CD14-positive monocyte (primary cell): ENCODE measurements around the gene IGF2. TPM values are rescaled to one million over a fixed set of nuclear protein-coding genes. Genes with fewer than 3 reads are reported as not detected.

Source experiments
- DNase-seq, 3 donors: peaks; one replicate each; pipeline ENCODE4 v3.0.0-alpha.2; 2011 to 2022
- H2AFZ ChIP-seq: 2 replicates; pipeline ENCODE4 v1.6.0; 2012; ENCODE audit warnings: mild to moderate bottlenecking, low read depth, low read length, inconsistent platforms; ENCODE audit not compliant: insufficient read depth, poor library complexity, severe bottlenecking
- H3K27ac ChIP-seq, 2 donors: 1 replicate in 1 of 2; 2 replicates in 1 of 2; pipeline ENCODE4 v1.5.1; 2012 to 2013; ENCODE audit warnings: low read length in 2 of 2, control low read depth in 1 of 2, inconsistent platforms in 1 of 2, low read depth in 1 of 2, mild to moderate bottlenecking in 1 of 2
- H3K27me3 ChIP-seq, 2 donors: one replicate each; pipeline versions ENCODE4 v1.6.0 to v1.6.1; 2011 to 2013; ENCODE audit warnings: low read length in 2 of 2; ENCODE audit not compliant: control insufficient read depth in 2 of 2, insufficient read depth in 2 of 2
- H3K36me3 ChIP-seq, 2 donors: replicated peaks in 1 of 2; 1 replicate in 1 of 2; 2 replicates in 1 of 2; pipeline versions ENCODE4 v1.5.1 to v1.6.1; 2012 to 2013; ENCODE audit warnings: low read length in 2 of 2, control low read depth in 1 of 2, inconsistent platforms in 1 of 2, mild to moderate bottlenecking in 1 of 2; ENCODE audit not compliant: insufficient read depth in 2 of 2, control insufficient read depth in 1 of 2
- H3K4me1 ChIP-seq, 2 donors: 1 replicate in 1 of 2; 2 replicates in 1 of 2; pipeline versions ENCODE4 v1.5.1 to v1.6.1; 2012 to 2013; ENCODE audit warnings: low read length in 2 of 2, control low read depth in 1 of 2, inconsistent platforms in 1 of 2, mild to moderate bottlenecking in 1 of 2, moderate library complexity in 1 of 2; ENCODE audit not compliant: insufficient read depth in 2 of 2, control insufficient read depth in 1 of 2
- H3K4me2 ChIP-seq: replicated peaks from 2 replicates; pipeline ENCODE3; 2012; ENCODE audit warnings: low read length, moderate library complexity, mild to moderate bottlenecking; ENCODE audit not compliant: poor library complexity, severe bottlenecking; ENCODE audit errors: extremely low read depth
- H3K4me3 ChIP-seq, 3 experiments: fragments of 200-600 bp in 1 of 3; sonication (generic) in 1 of 3; replicated peaks in 1 of 3; 1 replicate in 2 of 3; 2 replicates in 1 of 3; pipeline ENCODE4 v1.5.1; 2011 to 2013; ENCODE audit warnings: low read length in 3 of 3, mild to moderate bottlenecking in 3 of 3, control low read depth in 2 of 3, low read depth in 2 of 3, inconsistent platforms in 1 of 3, moderate library complexity in 1 of 3
- H3K79me2 ChIP-seq: 2 replicates; pipeline ENCODE4 v1.6.0; 2012; ENCODE audit warnings: mild to moderate bottlenecking, control low read depth, inconsistent platforms, low read length, moderate library complexity; ENCODE audit not compliant: insufficient read depth
- H3K9ac ChIP-seq: 2 replicates; pipeline ENCODE4 v1.6.0; 2017; ENCODE audit warnings: low read length, mild to moderate bottlenecking; ENCODE audit not compliant: insufficient read depth, poor library complexity, severe bottlenecking
- H3K9me3 ChIP-seq, 2 donors: replicated peaks in 1 of 2; 1 replicate in 1 of 2; 2 replicates in 1 of 2; pipeline versions ENCODE4 v1.5.1 to v1.6.1; 2012 to 2013; ENCODE audit warnings: low read length in 2 of 2, control low read depth in 1 of 2; ENCODE audit not compliant: control insufficient read depth in 1 of 2, insufficient read depth in 1 of 2
- H4K20me1 ChIP-seq: 2 replicates; pipeline ENCODE4 v1.6.0; 2012; ENCODE audit warnings: mild to moderate bottlenecking, low read length, control low read depth, moderate library complexity; ENCODE audit not compliant: insufficient read depth
- H3K27ac Mint-ChIP-seq, 7 donors: one replicate each; pipeline ENCODE4 v1.8.0; 2020; ENCODE audit warnings: mild to moderate bottlenecking in 7 of 7, mixed read lengths in 7 of 7, moderate library complexity in 6 of 7, inconsistent platforms in 2 of 7
- H3K27me3 Mint-ChIP-seq, 3 donors: one replicate each; pipeline ENCODE4 v1.8.0; 2021 to 2022; ENCODE audit warnings: low read depth in 3 of 3, mild to moderate bottlenecking in 3 of 3, mixed read lengths in 3 of 3, moderate library complexity in 3 of 3, inconsistent platforms in 1 of 3
- H3K36me3 Mint-ChIP-seq, 2 donors: one replicate each; pipeline ENCODE4 v1.8.0; 2020; ENCODE audit warnings: mixed read lengths in 2 of 2, inconsistent platforms in 1 of 2, mild to moderate bottlenecking in 1 of 2
- H3K4me1 Mint-ChIP-seq: one replicate; pipeline ENCODE4 v1.8.0; 2020; ENCODE audit warnings: mild to moderate bottlenecking, mixed read lengths
- H3K4me3 Mint-ChIP-seq, 2 donors: one replicate each; pipeline ENCODE4 v1.8.0; 2020; ENCODE audit warnings: mild to moderate bottlenecking in 2 of 2, mixed read lengths in 2 of 2, moderate library complexity in 1 of 2
- H3K9me3 Mint-ChIP-seq, 7 donors: one replicate each; pipeline ENCODE4 v1.8.0; 2020 to 2022; ENCODE audit warnings: mixed read lengths in 7 of 7, mild to moderate bottlenecking in 6 of 7, moderate library complexity in 6 of 7, inconsistent platforms in 2 of 7
- WGBS: methylation state at CpG from one replicate; pipeline ENCODE4 v1.1.5; 2013; ENCODE audit warnings: missing lambda C conversion rate; ENCODE audit not compliant: insufficient coverage; 5-methylcytosine and 5-hydroxymethylcytosine counted together
- intact Hi-C, 2 donors: fragments of 100-400 bp; cut with micrococcal nuclease; formaldehyde crosslinking; loops; one replicate each; pipeline versions ENCODE4 v1.15.0 to v1.15.1; 2023
- polyA plus RNA-seq, 3 donors: library from polyadenylated mRNA; depleted of rRNA in 1 of 3; unstranded in 2 of 3; stranded (reverse) in 1 of 3; fragments of 300-500 nt in 2 of 3; fragments of >200 nt in 1 of 3; fragmentation: Illumina TruSeq in 2 of 3; gene quantifications; 1 replicate in 2 of 3; 2 replicates in 1 of 3; pipeline ENCODE4 v1.2.3, GENCODE V29; 2012 to 2021
- TF ChIP-seq, protein P1 (sequence below): fragments of 200-600 bp; IDR thresholded peaks from one replicate; pipeline ENCODE4 v1.8.0; 2022; ENCODE audit warnings: antibody characterized with exemption, mild to moderate bottlenecking

IGF2 gene
- polyA plus RNA-seq, 3 donors: not detected

DNA sequence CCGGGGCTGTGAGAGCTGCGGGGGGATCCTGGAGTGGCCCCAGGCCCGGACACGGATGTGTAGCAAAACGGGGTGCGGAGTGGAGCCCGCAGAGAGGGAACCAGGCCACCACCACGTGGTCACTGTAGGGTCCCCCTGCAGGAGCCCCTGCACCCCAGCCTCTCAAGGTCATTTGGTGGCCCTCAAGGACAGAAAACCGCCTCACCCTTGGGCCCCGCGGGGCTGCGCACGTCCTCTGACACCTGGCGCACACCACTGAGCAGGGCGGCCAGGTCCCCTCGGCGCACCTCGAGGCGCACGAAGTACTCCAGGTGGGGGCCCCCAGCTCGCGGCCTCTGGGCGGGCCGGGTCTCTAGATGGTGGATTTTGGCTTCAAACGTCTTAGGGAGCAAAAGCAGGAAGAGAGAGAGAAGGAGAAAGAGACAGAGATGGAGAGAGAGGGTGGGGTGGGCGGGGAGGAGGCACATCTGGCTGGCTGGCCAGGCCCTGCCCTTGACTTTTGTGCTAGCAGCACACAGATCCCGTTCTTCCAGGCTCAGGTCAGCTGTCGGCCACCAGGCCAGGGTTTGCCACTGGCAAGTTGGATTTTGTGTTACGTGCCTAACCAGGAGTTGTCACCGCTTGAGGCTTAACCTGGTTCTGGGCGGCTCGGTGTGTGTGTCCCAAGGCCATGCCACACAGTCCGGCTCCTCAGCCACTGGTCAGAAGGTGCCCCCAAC is 29.3 kb upstream of the IGF2 start:
- Mint-ChIP-seq H3K4me3 (no peak overlapping the region), H3K36me3 (no peaks in the 10 kb centered on the region), H3K27ac (no peak overlapping the region), H3K27me3 (peaks cover 4 to 37% (median 15%) of the 10 kb centered on the region in 3 donors), H3K9me3 (no peaks in the 10 kb centered on the region), H3K4me1 (no peaks in the 10 kb centered on the region)
- no peaks in the 10 kb centered on the region for H3K4me1 ChIP-seq
- no peak overlapping the region for H3K9ac ChIP-seq
- DNase-seq: no peak
- H3K27ac ChIP-seq: no peak overlapping the region
- H4K20me1 ChIP-seq: no peaks in the 10 kb centered on the region
- peaks cover 0 to 2% of the 10 kb centered on the region in 2 donors for H3K27me3 ChIP-seq
- WGBS: 90% methylated on average over 29 of the region's 33 CpGs
- H3K79me2 ChIP-seq: no peaks in the 10 kb centered on the region
- H2AFZ ChIP-seq: no peak overlapping the region
- intact Hi-C loops: no loop called here
- H3K4me2 ChIP-seq: no peak overlapping the region
- H3K4me3 ChIP-seq: no peak overlapping the region
- TF ChIP-seq, protein P1, sequence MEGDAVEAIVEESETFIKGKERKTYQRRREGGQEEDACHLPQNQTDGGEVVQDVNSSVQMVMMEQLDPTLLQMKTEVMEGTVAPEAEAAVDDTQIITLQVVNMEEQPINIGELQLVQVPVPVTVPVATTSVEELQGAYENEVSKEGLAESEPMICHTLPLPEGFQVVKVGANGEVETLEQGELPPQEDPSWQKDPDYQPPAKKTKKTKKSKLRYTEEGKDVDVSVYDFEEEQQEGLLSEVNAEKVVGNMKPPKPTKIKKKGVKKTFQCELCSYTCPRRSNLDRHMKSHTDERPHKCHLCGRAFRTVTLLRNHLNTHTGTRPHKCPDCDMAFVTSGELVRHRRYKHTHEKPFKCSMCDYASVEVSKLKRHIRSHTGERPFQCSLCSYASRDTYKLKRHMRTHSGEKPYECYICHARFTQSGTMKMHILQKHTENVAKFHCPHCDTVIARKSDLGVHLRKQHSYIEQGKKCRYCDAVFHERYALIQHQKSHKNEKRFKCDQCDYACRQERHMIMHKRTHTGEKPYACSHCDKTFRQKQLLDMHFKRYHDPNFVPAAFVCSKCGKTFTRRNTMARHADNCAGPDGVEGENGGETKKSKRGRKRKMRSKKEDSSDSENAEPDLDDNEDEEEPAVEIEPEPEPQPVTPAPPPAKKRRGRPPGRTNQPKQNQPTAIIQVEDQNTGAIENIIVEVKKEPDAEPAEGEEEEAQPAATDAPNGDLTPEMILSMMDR: no peak
- no peaks in the 10 kb centered on the region for H3K36me3 ChIP-seq
- H3K9me3 ChIP-seq: no peaks in the 10 kb centered on the region

- intact Hi-C loops: no loop called here
Observed at GRCh38 chr11:2167141-2168045, 28.2 kb upstream of the IGF2 start.

More at GRCh38 chr11:2167141-2168045, 28.2 kb upstream of the IGF2 start:
- H3K4me3 Mint-ChIP-seq: no peak overlapping the region
- H4K20me1 ChIP-seq: no peaks in the 10 kb centered on the region
- peaks cover 0 to 2% of the 10 kb centered on the region in 2 donors for H3K27me3 ChIP-seq
- H3K9ac ChIP-seq: no peak overlapping the region
- H3K4me2 ChIP-seq: no peak overlapping the region
- no peaks in the 10 kb centered on the region for H3K9me3 ChIP-seq
- no peaks in the 10 kb centered on the region for H3K4me1 ChIP-seq
- no peak overlapping the region for H3K27ac ChIP-seq
- peaks cover 6 to 37% (median 15%) of the 10 kb centered on the region in 3 donors for H3K27me3 Mint-ChIP-seq
- H3K27ac Mint-ChIP-seq: no peak overlapping the region
- H2AFZ ChIP-seq: no peak overlapping the region
- no peaks in the 10 kb centered on the region for H3K36me3 Mint-ChIP-seq
- H3K36me3 ChIP-seq: no peaks in the 10 kb centered on the region
- no peaks in the 10 kb centered on the region for H3K9me3 Mint-ChIP-seq
- H3K79me2 ChIP-seq: no peaks in the 10 kb centered on the region
- no peak for DNase-seq
- H3K4me3 ChIP-seq: no peak overlapping the region
- no peaks in the 10 kb centered on the region for H3K4me1 Mint-ChIP-seq
- WGBS: 83% methylated on average over 24 of the region's 31 CpGs
- TF ChIP-seq, protein P1: no peak
